ENCODE data around the gene TMEM178B. TPM values are rescaled to one million over a fixed set of nuclear protein-coding genes. Genes with fewer than 3 reads are reported as not detected.

TMEM178B gene
- total and polyA plus RNA-seq, 8 donors: 0.42 to 3.0 (median 2.1) TPM

DNA sequence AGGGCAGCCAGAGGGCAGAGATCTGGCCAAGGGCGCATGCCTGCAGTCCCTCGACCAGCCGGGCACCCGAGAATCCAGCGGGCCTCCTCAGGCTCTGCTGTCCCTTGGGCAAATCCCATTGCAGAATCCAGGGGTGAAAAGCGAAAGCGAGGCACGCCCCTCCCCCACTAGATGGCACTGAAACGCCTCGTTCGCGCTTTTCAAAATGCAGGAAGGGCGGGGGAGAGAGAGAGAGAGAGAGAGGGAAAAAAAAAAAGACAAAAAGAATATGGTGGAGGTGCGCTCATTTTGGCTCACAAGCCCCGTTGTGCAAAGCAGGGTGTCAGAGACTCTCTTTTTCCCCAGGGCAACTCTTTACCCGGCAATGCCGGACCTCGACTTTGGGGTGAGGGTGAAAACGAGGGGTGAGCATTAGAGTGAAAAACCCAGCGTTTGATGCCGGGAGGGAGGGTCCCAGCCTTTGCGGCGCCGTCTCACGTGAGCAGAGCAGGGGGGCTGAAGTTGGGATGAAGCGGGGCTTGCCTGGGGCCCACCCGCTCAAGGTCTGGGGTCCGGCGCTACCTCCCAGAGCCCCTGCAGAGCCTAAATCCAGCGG lies 2.5 kb upstream of the TMEM178B start:
- TF ChIP-seq, protein P1, sequence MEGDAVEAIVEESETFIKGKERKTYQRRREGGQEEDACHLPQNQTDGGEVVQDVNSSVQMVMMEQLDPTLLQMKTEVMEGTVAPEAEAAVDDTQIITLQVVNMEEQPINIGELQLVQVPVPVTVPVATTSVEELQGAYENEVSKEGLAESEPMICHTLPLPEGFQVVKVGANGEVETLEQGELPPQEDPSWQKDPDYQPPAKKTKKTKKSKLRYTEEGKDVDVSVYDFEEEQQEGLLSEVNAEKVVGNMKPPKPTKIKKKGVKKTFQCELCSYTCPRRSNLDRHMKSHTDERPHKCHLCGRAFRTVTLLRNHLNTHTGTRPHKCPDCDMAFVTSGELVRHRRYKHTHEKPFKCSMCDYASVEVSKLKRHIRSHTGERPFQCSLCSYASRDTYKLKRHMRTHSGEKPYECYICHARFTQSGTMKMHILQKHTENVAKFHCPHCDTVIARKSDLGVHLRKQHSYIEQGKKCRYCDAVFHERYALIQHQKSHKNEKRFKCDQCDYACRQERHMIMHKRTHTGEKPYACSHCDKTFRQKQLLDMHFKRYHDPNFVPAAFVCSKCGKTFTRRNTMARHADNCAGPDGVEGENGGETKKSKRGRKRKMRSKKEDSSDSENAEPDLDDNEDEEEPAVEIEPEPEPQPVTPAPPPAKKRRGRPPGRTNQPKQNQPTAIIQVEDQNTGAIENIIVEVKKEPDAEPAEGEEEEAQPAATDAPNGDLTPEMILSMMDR (IDR thresholded peaks at IDR 0.05): no peak
- H3K27ac ChIP-seq: no peak overlapping the region
- FAIRE-seq (no peak), ATAC-seq (peak in 3 of 4 donors; percentile 10 to 58 (median 19)), DNase-seq (peak; percentile 26 to 69 (median 30))
- 3 to 4% methylated on average over 30 of the region's 30 CpGs for WGBS, 2 donors
- H3K4me3 ChIP-seq: peak overlapping the region in 2 of 4 donors; percentile 55 to 58
- H3K9me3 ChIP-seq: no peaks in the 10 kb centered on the region
- intact Hi-C loops (cut with DNase I): no loop called here
- no peaks in the 10 kb centered on the region for H3K36me3 ChIP-seq
- peaks cover 0 to 3% (median 0%) of the 10 kb centered on the region in 4 donors for H3K27me3 ChIP-seq
- H3K4me1 ChIP-seq: peaks cover 0 to 12% (median 7%) of the 10 kb centered on the region in 3 donors

DNA sequence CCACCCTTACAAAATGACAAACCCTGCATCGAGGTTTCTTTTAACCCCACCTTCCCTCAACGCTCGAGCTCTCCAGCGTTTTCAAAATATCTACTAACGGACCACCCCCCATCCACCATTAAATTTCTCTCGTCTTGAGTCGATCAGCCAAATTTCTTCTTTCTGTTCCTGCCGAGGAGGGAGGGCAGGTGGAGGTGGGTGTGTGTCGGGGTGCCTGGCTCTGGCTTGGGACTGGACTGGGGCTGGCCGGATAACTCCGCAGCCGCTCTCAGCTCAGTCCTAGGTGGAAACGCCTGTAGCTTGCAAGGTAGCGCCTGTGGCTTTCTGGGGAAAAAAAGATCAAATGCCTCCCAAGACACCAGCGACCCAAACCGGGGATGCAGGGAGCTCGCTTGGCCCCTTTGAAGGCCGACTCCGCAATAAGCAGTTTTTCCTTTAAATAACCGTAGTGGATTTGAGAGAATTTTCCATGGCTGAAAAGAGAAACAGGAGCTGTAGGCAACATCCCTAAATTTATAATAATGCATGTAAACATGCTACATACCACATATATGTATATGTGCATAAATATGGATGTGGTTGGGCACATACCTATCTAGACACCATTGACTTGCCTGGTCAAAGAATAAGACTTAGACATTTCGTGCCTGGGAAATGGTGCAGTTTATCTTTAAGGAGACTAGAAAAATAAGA lies 1.9 kb upstream of the TMEM178B start:
- Histone ChIP-seq H3K9me3 (no peaks in the 10 kb centered on the region), H3K4me1 (peaks cover 0 to 12% (median 7%) of the 10 kb centered on the region in 3 donors), H3K4me3 (peak overlapping the region; percentile 15 to 58 (median 47)), H3K27me3 (peaks cover 0 to 3% (median 0%) of the 10 kb centered on the region in 4 donors), H3K27ac (no peak overlapping the region), H3K36me3 (no peaks in the 10 kb centered on the region)
- 7% methylated on average over 21 of the region's 21 CpGs for WGBS, 2 donors
- FAIRE-seq: no peak
- ATAC-seq: peak in 1 of 4 donors; percentile 26
- DNase-seq: no peak
- TF ChIP-seq, protein P1 (IDR thresholded peaks at IDR 0.05): no peak
- intact Hi-C loops (cut with DNase I): no loop called here

DNA sequence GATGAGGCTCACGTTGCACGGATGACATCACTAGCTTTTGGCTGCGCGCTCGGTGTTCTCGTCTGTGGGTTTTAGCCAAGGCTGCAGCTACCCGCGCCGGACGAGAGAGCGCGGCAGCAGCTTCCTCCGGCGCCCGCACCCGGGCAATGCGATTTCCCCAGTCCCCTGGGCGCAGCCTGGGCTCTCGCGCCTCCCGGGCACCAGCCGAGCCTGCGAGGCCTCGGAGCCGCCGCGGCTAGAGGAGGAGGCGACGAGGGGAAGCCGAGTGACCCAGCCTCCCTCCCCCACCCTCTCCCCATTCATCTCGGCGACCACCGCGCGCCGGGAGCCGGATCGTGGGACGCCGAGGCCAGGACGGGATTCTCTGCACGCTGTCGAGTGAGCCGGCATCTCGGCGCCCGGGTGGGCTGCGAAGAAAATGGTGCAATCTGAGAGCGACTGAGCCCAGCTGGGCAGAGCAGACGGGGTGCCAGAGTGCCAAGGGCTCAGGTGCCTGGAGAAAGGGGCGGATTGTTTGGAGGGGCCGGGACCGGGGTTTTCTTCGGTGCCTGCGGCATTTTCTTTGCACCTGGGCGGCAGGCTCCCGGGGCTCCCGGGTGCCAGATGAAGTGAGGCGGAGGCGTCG lies 1.2 kb upstream of the TMEM178B start:
- no peaks in the 10 kb centered on the region for H3K36me3 ChIP-seq
- no peaks in the 10 kb centered on the region for H3K9me3 ChIP-seq
- peak; percentile 52 to 74 (median 62) for ATAC-seq
- TF ChIP-seq, protein P1 (IDR thresholded peaks at IDR 0.05): no peak
- H3K27me3 ChIP-seq: peaks cover 0 to 3% (median 0%) of the 10 kb centered on the region in 4 donors
- no peak for FAIRE-seq
- H3K27ac ChIP-seq: no peak overlapping the region
- H3K4me3 ChIP-seq: peak overlapping the region; percentile 15 to 58 (median 47)
- DNase-seq: peak in 5 of 6 donors; percentile 38 to 76 (median 52)
- intact Hi-C loops (cut with DNase I): no loop called here
- 0 to 1% methylated on average over 52 to 61 of the region's 61 CpGs for whole genome bisulfite sequencing, 2 donors
- peaks cover 0 to 12% (median 7%) of the 10 kb centered on the region in 3 donors for H3K4me1 ChIP-seq

DNA sequence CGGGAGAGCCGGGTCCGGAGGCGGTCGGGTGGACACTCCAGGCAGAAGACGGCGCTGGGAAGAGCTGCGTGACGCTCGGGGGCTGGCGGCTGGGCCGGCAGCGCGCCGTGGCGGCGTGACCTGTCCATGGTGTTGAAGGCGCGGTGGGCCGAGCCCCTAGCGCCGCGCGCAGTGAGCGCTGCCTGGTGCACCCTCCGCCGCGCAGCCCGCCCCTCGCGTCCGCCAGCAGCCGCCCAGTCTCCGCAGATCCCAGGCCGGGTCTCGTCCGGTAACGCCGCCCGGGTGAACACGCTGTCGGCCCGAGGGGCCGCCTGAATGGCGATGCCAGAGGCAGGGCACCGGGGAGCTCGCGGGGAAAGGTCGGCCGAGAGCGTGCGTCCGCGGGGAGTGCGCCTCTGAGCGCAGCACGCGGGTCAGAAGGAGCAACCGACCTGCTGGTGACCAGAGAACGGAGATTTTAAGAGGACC lies 657 bp upstream of the TMEM178B start:
- TF ChIP-seq, protein P1 (IDR thresholded peaks at IDR 0.05): no peak
- no peaks in the 10 kb centered on the region for H3K9me3 ChIP-seq
- WGBS, 2 donors: 0% methylated on average over 48 to 60 of the region's 60 CpGs
- peaks cover 0 to 3% (median 0%) of the 10 kb centered on the region in 4 donors for H3K27me3 ChIP-seq
- H3K27ac ChIP-seq: no peak overlapping the region
- ATAC-seq (peak; percentile 67 to 80 (median 74)), DNase-seq (peak in 3 of 6 donors; percentile 18 to 75 (median 27)), FAIRE-seq (no peak)
- H3K4me3 ChIP-seq: peak overlapping the region; percentile 39 to 58 (median 56)
- H3K36me3 ChIP-seq: no peaks in the 10 kb centered on the region
- H3K4me1 ChIP-seq: peaks cover 0 to 12% (median 7%) of the 10 kb centered on the region in 3 donors
- intact Hi-C loops (cut with DNase I): no loop called here
